C4-2B (cell line): ENCODE measurements around the gene FAHD2A.

ENCODE experiments used
- H3K27ac ChIP-seq: fragments of 450-650 bp; 2 replicates; pipeline ENCODE4 v1.5.1; 2017
- CTCF ChIP-seq: fragments of 450-650 bp; conservative IDR thresholded peaks from 2 replicates; pipeline ENCODE4 v1.5.1; 2017; ENCODE audit warnings: mild to moderate bottlenecking
- ZFX ChIP-seq: fragments of 450-650 bp; IDR thresholded peaks from 2 replicates; pipeline ENCODE4 v1.6.1; 2017

FAHD2A gene

GRCh38 chr2:95372216-95372829 is 30.2 kb upstream of the FAHD2A start:
- TF ChIP-seq CTCF (no peak), ZFX (no peak)
- H3K27ac ChIP-seq = no peak overlapping the region

GRCh38 chr2:95372845-95373244 is 29.7 kb upstream of the FAHD2A start:
- no peak for TF ChIP-seq CTCF
- no peak for TF ChIP-seq ZFX
- H3K27ac ChIP-seq = no peak overlapping the region

- no peak for TF ChIP-seq CTCF
- TF ChIP-seq ZFX = no peak
- H3K27ac ChIP-seq = no peak overlapping the region
These were observed 28.5 kb upstream of the FAHD2A start for GRCh38 chr2:95374029-95374428.

GRCh38 chr2:95374451-95374920 is 28.0 kb upstream of the FAHD2A start:
- H3K27ac ChIP-seq = no peak overlapping the region
- no peak for TF ChIP-seq CTCF
- TF ChIP-seq ZFX = no peak

- no peak overlapping the region for H3K27ac ChIP-seq
- TF ChIP-seq CTCF = no peak
- no peak for TF ChIP-seq ZFX
These were observed 27.5 kb upstream of the FAHD2A start for GRCh38 chr2:95374921-95375471.

- H3K27ac ChIP-seq = no peak overlapping the region
- TF ChIP-seq ZFX = no peak
- no peak for TF ChIP-seq CTCF
These were observed 26.9 kb upstream of the FAHD2A start for GRCh38 chr2:95375532-95376150.
